ENCODE data around the gene PJA1.

Gene PJA1

DNA sequence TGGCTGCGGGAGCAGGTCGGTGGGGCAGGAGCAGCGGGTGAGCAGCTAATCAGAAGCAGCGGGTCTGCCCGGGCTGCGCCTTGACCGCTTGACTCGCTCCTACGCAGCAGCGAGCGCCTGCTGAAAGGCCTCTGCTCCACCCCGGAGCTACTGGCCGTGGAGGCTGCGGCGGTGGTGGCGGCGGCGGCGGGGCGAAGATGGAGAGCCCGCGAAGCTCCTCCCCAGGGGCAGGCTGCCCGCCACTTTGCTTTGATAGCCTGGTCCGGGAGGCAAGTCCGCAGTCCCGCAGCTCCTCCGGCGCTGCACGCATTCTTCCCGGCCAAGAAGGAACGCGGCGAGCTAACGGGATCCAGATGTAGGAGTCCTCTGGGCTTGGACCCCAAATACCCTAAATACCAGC is 36.7 kb downstream of the PJA1 start:
- Histone ChIP-seq H3K36me3 (replicated peaks) (no peaks in the 10 kb centered on the region), H3K27me3 (replicated peaks) (no peaks in the 10 kb centered on the region), H3K4me3 (ENCODE audit: low read depth, low read length) (peak overlapping the region; percentile 12), H3K27ac (no peak overlapping the region)
- in situ Hi-C loops (cut with HindIII; ENCODE audit: low pct_ligation_motif_present, low sequenced_read_pairs) = no loop called here
- TF ChIP-seq, protein P1, sequence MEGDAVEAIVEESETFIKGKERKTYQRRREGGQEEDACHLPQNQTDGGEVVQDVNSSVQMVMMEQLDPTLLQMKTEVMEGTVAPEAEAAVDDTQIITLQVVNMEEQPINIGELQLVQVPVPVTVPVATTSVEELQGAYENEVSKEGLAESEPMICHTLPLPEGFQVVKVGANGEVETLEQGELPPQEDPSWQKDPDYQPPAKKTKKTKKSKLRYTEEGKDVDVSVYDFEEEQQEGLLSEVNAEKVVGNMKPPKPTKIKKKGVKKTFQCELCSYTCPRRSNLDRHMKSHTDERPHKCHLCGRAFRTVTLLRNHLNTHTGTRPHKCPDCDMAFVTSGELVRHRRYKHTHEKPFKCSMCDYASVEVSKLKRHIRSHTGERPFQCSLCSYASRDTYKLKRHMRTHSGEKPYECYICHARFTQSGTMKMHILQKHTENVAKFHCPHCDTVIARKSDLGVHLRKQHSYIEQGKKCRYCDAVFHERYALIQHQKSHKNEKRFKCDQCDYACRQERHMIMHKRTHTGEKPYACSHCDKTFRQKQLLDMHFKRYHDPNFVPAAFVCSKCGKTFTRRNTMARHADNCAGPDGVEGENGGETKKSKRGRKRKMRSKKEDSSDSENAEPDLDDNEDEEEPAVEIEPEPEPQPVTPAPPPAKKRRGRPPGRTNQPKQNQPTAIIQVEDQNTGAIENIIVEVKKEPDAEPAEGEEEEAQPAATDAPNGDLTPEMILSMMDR (IDR thresholded peaks at IDR 0.05; ENCODE audit: low read depth, low read length, missing control alignments) = no peak
- no peak for DNase-seq

DNA sequence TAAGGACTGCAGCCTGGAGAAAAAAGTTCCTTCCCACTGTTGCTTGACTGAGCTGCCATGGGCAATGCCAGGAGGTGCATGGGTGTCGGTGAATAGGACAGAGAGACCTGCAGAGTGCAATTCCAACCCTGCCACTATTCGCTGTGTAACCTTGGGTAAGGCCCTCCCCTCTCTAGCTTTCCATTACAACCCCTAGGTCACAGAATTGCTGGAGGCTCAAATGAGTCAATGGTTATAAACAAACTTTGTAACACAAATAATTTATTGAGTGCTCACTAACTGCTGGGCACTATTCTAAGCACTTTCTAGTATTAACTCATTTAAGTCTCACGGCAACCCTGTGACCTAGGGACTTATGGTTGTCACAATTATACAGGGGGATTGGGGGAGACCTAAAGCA is 37.8 kb downstream of the PJA1 start:
- in situ Hi-C loops (cut with HindIII; ENCODE audit: low pct_ligation_motif_present, low sequenced_read_pairs) = no loop called here
- no peak overlapping the region for H3K27ac ChIP-seq
- H3K27me3 ChIP-seq (replicated peaks) = no peaks in the 10 kb centered on the region
- DNase-seq = no peak
- TF ChIP-seq, protein P1 (IDR thresholded peaks at IDR 0.05; ENCODE audit: low read depth, low read length, missing control alignments) = no peak
- no peak overlapping the region for H3K4me3 ChIP-seq (ENCODE audit: low read depth, low read length)
- H3K36me3 ChIP-seq (replicated peaks) = no peaks in the 10 kb centered on the region

DNA sequence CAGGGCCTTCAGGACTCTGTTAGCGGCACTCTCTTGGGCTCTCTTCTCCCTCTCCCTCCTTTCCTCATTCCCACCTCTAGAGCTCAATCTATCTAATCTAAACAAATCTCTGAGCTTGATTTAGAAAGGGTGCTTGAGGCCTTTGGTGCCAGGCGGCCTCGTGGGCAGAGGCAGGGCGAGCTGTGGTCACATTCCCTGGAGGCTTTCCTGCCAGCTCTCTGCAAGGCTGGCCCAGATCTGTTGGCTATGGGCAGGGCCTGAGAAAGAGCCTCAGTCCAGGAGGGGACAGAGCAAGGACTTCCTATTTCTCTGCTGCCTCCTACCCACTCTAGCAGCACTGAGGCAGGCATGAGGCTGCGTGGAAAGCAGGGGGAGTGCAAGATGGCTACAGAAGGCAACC is 38.6 kb downstream of the PJA1 start:
- Histone ChIP-seq H3K27me3 (replicated peaks) (no peaks in the 10 kb centered on the region), H3K27ac (no peak overlapping the region), H3K36me3 (replicated peaks) (no peaks in the 10 kb centered on the region), H3K4me3 (ENCODE audit: low read depth, low read length) (no peak overlapping the region)
- TF ChIP-seq, protein P1 (IDR thresholded peaks at IDR 0.05; ENCODE audit: low read depth, low read length, missing control alignments) = no peak
- no peak for DNase-seq
- in situ Hi-C loops (cut with HindIII; ENCODE audit: low pct_ligation_motif_present, low sequenced_read_pairs) = no loop called here

DNA sequence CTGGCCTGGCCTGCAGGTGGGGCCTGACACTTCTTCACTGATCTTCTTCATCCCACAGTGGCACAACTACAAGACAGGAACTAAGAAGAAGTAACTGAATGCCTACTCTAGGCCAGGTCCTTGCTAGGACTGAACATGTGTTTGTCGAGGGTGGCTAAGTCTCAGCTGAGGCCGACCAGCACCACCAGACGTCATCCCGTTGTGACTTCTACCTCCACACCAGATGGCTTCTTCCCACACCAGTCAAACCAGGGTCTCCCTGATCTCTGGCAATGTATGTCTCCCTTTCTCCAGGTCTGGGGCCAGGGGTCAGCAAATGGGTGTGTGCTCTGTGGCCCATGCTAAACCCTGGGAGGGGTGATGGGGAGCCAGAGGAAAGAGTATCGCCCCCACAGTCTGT is 40.2 kb downstream of the PJA1 start:
- DNase-seq = no peak
- H3K27ac ChIP-seq = no peak overlapping the region
- TF ChIP-seq, protein P1 (IDR thresholded peaks at IDR 0.05; ENCODE audit: low read depth, low read length, missing control alignments) = no peak
- no peaks in the 10 kb centered on the region for H3K36me3 ChIP-seq (replicated peaks)
- no peaks in the 10 kb centered on the region for H3K27me3 ChIP-seq (replicated peaks)
- no peak overlapping the region for H3K4me3 ChIP-seq (ENCODE audit: low read depth, low read length)
- in situ Hi-C loops (cut with HindIII; ENCODE audit: low pct_ligation_motif_present, low sequenced_read_pairs) = no loop called here

DNA sequence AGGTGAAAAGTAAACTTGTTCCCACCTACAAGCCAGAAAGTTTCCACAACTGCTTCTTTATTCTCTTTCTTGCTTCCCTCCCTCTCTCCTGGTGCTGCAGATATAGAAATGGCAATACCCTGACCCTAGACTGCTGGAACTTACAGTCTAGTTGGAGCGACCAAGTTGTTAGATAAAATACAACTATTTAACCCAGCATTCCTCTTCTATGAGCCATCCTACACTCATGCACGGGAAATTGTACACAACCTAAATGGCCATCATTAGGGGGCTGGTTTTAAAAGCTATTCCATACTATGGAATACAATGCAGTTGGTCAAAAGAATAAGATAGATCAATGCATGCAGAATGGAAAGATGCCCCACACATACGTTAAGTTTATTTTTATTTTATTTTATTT is 41.1 kb downstream of the PJA1 start:
- no peak overlapping the region for H3K27ac ChIP-seq
- no peaks in the 10 kb centered on the region for H3K27me3 ChIP-seq (replicated peaks)
- no peaks in the 10 kb centered on the region for H3K36me3 ChIP-seq (replicated peaks)
- peak; percentile 9 for DNase-seq
- no peak overlapping the region for H3K4me3 ChIP-seq (ENCODE audit: low read depth, low read length)
- TF ChIP-seq, protein P1 (IDR thresholded peaks at IDR 0.05; ENCODE audit: low read depth, low read length, missing control alignments) = no peak
- in situ Hi-C loops (cut with HindIII; ENCODE audit: low pct_ligation_motif_present, low sequenced_read_pairs) = no loop called here

DNA sequence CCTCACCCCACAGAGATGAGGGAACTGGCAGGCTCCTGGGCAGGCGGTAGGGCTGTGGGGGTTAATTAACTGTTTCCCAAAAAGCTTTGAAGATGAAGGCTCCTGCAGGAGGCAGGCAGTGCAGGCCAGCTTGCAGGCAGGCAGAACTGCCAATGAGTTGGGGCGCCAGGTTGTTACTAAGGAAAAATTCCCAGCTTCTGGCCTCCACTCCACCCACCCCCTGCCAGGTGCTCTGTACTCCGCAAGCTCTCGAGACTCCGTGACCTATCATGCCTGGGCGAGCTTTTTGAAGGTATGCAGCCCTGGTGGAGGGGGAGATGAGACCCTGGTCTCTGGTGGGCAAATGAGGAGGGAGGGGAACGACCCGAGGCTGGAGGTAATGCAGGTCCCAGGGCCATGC is 41.8 kb downstream of the PJA1 start:
- Histone ChIP-seq H3K27me3 (replicated peaks) (no peaks in the 10 kb centered on the region), H3K4me3 (ENCODE audit: low read depth, low read length) (no peak overlapping the region), H3K36me3 (replicated peaks) (no peaks in the 10 kb centered on the region), H3K27ac (no peak overlapping the region)
- in situ Hi-C loops (cut with HindIII; ENCODE audit: low pct_ligation_motif_present, low sequenced_read_pairs) = no loop called here
- no peak for DNase-seq
- TF ChIP-seq, protein P1 (IDR thresholded peaks at IDR 0.05; ENCODE audit: low read depth, low read length, missing control alignments) = no peak
